NCI-H2171 (cell line): ENCODE measurements around the gene IFT27.
"Not testable (repeated sequence)": the region's sequence is repeated elsewhere in the genome, so short reads cannot be mapped to it uniquely, and the experiment has no call there.

Source experiments
- DNase-seq: peaks from one replicate; lab custom pipeline; 2025; lab: John Stamatoyannopoulos, UW

IFT27 gene

DNA sequence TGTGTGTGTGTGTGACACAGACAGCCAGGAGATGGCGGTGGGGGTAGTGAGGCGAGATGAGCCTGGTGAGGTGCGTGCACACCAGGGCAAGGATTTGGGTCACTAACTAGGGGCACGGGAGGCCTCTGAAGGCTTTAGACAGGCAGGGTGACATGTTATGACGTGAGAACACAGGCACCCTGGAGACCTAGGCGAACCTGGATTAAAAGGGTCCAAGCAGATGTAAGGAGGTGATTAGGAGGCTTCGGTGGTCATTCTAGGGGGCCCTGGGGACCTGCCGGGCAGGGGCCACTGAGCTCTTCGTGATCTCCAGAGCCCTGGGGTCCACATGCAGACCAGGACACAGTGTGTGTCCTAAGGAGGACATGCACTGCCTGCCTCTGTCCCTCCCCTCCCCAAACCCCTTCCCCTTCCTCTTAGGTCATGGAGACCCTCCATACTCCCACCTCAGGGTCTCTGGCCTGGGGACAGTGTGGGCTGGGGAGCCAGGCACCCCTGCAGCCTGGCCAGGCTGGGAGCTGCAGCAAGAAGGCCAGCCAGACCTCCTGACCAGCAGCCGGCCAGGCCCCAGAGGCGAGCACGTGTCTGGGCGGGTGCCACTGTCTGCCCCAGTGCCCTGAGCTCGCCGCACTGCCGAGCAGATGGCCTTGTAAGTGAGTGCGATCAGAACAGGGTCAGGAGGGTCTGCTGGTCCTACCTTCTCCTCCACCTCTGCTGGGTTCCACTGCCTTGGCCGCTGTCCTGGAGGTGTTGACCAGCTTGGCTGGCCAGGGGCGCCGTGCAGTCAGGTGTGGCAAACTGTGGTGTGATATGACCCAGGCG, 32.1 kb downstream of the IFT27 start:
- no peak for DNase-seq

DNA sequence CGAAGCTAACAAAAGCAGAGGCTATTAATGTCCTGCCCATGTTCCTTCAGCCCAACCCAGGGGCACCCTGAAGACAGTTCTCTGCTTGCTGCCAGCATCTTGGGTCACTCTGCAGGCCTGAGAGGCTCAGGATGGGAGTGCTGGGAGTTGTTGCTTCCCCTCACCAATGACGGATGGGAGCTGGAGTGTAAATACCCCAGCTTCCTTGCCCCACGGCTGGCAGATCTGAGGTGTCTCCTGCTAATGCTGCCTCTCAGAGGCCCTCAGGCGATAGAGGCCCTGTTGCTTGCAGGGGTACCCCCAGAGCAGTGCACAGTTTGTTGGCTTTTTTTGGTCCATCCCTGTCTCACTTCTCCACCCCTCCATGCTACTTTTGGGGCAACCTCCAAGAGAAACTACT, 32.9 kb downstream of the IFT27 start:
- no peak for DNase-seq

DNA sequence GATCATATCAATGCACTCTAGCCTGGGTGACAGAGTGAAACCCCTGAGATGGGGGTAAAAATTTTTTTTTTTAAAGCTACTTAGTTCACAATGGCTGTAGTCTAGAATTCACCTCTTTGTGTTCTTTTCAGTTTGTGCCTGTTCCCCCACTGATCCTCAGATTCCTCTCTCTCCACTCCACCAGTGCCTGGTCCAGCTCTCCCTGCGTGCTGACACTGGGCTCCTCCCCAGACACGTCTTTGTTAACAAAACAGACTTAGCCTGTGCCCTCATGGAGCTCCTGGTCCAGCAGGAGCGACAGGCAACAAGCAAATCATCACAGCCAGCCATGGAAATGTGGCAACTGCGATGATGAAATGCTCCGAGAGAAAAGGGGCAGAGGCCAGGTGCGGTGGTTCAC, 34.0 kb downstream of the IFT27 start:
- no peak for DNase-seq

DNA sequence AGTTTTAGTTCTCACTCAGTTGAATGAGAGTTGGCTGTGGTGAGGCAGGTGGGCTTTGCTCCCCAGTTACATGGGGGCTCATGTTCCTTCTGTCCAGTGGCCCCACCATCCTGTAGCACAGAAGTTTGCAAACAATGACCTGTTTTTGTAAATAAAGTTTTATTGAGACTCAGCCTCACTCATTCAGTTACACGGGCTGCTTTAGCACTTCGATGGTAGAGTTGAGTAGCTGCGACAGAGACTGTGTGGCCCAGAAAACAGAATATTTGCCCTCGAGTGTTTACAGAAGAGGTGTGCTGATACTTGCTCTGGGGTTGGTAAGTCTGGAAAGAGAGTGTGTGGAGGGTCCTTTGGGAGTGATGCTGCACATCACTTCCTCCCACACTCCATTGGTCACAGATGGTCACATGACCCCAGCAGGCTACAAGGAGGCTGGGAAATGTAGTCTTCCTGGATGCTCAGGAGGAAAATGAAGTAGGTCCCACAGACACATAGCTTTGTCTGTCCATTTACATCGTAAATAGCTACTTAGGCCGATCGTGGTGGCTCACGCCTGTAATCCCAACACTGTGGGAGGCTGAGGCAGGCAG, 34.6 kb downstream of the IFT27 start:
- peak; percentile 45 for DNase-seq

DNA sequence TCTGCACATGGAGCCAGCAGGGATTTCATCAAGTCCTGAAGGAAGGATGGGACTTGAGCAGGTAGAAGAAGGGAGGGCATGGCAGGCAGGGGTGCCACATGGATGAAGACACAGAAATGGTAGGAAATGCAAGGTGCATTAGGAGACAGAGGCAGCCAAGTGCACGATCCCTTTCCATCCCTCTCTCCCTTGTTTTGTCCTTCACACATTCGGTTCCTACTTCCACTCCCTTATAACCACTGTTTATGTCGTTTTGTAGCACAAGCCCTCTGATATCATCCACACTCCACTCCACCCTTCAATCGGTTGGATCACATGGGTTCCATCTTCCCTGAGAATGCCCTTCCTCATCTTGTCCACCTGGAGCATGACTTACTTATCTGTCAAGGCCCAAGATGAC, 35.2 kb downstream of the IFT27 start:
- no peak for DNase-seq

DNA sequence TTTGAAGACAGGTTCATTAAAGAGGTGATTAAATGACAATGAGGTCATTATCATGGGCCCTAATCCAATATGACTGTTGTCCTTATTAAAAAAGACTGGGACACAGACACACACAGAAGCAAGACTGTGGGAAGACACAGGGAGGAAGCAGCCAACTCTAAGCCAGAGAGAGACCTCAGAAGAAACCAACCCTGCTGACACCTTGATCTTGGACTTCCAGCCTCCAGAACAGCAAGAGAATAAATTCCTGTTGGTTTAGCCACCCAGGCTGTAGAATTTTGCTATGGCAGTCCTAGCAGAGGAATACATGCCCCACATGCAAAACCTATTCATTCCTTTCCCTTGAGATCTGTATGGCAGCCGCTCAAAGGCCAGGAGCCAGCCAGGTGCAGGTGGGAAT, 36.7 kb downstream of the IFT27 start:
- DNase-seq = no peak

DNA sequence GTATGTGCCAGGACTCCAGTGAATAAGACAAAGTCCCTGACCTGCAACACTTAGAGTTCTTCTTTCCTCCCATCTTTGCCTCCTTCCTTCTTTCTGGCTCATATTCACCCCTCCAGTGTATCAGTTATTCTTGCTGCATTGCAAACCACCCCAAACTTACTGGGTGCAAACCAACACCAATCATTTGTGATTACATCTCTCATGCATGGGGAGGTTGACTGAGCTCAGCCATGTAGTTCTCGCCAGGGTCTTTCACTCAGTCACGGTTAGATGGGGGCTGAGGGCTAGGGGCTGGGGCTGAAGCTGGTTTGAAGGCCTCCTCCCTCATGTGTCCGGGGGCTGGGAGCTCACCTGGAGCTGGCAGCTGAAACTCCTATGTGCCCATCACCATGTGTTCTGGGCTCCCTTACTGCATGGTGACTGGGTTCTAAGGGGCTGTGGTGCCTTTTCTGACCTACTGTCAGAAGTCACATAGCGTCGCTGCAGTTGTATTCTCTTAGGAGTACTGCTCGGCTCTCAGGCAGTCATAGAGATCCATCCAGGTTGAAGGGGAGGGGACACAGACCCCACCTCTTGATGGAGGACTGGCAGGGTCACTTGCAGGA, 37.4 kb downstream of the IFT27 start:
- no peak for DNase-seq

DNA sequence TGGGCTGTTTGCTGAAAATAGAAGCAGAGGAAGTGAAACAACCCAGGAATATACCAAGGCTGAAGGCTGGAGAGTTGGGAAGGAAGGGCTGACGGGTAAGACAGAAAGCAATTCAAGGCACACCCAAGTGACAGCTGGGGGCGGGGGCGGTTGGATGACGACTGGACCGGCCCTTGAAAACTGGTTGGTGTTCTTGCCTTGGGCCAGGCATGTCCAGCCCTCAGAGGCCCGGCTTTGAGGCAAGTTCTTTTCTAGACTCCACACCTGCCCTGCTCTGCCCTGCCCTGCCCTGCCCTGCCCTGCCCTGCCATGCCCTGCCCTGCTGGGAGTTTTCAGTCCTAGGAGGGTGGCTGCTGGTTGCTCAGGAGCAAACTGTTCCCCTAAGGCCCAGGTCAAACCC, 38.1 kb downstream of the IFT27 start:
- DNase-seq = no peak

DNA sequence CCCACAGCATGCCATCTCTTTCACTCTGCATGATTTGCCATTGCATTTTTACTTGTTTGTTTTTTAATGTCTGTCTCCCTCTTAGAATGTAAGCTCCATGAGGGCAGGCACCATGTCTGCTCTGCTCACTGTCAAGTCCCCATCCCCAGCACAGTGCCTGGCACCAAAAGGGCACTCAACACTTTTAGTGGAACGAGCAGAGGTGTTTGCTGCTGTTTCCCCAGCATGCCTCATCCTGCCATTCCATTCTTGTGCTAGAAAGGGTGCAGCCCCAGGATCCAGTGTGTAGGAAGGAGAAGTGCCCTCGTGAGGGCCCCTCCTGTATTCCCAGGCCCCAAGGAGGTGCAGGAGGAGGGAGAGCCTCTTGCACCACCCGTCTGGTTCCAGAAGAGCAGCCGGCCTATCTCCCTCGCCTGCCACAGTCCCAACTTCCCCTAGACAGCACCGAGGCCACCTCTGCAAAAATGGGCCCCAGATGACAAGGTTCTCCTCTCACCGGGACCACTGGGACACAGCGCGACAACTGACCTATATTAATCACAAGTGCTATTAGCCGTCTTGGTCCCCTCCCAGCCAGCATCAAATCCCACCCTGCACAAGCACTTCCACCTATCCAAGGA, 39.1 kb downstream of the IFT27 start:
- no peak for DNase-seq

DNA sequence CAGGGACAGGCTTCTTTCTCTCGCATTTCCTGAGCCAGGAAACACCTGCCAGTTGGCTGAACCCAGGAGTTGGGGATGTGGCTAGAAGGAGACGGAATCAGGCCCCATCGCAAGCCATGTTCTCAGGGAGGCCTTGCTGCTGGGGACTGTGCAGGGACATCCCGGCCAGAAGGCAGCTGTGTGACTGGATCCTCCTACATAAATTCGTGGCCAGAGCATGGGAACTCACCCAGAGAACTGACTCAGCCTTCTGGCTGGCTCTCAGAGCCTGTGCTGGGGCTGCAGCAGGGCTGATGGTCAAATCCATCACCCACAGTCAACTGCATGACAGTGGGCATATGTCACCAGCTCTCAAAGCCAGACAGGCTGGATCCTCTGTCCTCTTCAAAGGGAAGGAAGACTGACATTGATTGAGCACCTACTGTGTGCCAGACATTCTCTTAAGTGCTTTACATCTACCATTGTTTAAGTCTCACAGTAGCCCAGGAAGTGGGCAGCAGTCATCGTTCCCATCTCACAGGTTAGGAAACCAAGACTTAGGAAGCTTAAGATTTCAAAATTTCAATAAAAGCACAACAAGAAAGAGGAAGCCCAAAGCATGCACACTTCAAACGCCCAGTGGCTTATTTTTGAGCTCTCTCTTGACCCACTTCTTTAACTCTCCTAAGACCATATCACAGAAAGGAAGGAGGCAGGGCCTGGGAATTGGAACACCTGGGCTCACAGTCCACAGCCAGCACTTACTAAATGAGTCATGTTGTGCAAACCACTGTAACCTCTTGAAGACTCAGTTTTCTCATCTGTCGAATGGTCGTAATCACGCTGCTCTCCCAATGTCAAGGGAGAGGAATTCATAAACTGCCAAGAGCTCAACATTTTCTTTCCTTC, 41.5 kb downstream of the IFT27 start:
- no peak for DNase-seq

DNA sequence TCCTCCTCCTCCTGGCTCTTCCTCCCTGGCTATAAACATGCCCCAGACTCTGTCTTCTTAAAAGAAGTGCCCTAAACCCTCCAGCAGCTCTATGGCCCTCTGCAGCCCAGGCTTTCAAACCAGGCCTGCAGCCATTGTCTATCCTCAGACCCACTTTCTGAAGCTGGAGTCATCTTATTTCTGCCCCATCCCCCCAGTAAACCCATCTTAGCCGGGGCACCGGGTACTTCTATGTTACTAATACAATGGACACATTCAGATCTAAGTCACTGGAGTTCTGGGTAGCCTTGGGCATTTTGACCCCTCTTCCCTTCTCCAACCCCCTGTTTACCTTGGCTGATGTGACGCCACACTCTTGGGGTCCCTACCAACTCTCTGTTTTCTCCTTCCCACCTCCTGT, 42.6 kb downstream of the IFT27 start:
- no peak for DNase-seq

DNA sequence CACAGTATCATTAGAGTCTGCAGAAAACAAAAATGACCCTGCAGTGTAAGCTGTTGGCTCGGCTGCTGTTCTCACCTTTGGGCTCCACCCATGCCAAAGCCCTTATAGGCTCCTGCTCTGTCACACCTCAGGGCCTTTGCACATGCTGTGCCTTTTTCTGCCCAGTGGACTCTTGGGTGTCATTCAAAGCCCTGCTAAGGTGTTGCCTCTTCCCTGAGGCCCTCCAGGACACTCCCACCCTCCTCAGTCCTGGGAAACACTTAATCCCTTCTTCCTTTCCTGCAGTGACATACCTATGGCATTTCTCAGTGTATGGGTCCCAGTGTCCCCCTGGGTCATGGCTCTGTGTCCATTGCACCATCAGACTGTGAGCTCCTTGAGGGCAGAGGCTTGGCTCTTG, 43.3 kb downstream of the IFT27 start:
- DNase-seq = no peak

DNA sequence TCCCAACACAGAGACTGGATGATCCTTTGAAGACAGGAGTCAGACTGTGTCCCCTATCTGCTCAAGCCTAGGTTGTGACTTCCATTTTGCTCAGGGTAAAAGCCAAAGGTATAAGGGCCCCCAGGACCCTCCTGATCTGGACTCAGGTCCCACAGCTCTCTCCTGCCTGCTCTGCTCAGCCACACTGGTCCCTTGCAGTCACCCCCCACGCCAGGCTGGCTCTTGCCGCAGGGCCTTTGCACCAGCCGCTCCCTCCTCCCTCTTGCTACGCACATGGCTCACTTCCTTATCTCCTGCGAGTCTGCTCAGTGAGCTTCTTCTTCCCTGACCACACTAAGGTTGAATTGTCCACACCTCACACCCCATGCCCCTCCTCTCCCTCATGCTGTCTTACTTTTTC, 44.0 kb downstream of the IFT27 start:
- DNase-seq = no peak

DNA sequence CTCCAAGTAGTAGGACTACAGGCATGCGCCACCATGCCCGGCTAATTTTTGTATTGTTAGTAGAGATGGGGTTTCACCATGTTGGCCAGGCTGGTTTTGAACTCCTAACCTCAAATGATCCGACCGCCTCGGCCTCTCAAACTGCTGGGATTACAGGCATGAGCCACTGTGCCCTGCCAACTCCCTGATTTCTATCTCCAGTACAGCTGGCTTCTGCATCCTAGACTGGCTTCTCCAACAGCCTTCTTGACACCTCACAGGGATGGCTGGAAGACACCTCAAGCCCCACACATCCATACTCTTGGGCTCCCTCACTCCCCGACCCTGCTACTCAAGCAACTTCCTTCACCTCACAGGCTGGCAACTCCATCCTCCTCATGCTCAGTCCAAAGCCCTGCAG, 44.6 kb downstream of the IFT27 start:
- not testable (repeated sequence) for DNase-seq

DNA sequence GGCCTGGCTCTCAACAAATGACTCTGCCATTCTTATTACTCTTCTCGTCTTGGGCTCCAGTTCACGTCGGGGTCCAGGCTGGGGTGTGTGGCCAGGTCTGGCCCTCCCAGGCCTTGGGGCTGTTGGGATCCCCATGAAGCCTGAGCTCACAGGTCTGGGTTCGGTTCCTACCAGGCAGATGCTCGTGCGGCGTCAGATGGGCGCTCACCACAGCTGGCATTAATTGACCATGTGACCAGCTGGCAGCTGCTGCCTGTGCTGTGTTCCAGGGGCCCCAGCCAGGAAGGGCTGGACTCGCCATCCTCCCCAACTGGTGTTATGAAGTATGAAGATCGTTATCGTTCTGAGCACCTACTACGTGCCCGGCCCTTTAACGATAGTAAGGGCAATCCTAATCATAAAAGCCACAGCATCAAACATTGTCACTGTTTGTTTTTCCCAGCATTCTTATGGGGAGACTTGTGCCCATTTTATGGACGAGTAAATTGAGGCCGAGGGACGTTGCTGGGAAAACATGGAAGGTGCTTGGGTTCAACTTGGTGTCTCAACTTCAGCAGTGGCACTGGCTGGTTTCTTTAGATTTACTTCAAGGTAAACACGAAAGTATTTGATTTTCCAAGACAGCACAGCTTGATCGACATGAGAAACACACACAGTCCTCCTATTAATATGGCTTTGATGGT, 45.6 kb downstream of the IFT27 start:
- DNase-seq = no peak

DNA sequence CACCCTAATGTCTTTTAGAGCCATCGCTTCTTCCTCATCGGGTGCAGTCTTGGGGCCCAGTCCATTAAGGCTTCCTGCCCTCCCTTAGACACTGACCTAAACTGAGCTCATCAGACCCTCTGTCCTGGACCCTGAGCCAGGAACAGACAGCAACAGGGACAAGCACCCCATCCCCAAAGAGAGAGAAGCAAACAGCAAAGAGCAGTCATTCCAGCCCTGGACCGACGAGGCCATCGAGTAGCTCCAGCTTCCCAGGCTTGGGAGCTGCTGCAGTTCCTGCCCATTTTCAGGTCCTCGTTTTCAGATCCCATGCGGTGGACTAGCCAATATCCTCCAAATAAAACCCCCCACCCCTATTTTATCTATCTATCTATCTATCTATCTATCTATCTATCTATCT, 46.6 kb downstream of the IFT27 start:
- no peak for DNase-seq

DNA sequence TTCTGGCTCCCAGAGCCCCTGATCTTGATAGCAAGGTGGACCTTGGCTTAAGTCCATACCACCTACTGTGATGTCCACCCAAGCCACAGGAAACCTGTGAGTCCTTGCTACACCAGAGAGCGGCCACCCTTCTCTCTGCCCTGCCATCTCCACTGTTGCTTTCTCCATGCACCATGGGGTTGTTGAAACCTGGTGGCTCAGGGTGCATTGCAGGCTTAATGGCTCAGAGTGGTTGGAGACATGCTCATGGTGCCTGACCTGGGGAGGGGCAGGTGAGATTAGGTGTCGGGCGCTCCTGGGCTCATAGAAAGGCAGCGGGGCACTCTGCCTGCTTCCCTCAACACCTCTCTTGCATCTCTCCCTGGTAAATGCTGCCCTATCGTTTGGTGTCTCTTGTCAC, 47.4 kb downstream of the IFT27 start:
- no peak for DNase-seq

DNA sequence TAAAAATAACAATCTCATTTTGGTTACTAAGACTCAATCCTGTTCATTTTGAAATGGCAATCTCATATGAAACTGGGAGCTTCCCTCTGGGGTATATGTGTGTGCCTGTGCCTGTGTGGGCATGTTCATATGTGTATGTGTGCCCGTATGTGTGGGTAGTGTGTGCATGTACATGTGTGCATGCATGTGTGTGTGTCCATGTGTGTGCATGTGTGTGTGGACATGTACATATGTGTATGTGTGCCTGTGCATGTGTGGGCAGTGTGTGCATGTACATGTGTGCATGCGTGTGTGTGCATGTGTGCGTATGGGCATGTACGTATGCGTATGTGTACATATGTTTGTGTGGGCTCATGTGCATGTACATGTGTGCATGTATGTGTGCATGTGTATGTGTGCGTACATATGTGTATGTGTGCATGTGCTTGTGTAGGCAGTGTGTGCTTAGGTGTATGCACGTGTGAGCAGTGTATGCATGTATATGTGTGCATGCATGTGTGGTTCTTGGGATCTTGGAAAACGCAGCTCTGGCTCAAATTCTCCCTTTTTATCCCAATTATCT, 47.9 kb downstream of the IFT27 start:
- no peak for DNase-seq

DNA sequence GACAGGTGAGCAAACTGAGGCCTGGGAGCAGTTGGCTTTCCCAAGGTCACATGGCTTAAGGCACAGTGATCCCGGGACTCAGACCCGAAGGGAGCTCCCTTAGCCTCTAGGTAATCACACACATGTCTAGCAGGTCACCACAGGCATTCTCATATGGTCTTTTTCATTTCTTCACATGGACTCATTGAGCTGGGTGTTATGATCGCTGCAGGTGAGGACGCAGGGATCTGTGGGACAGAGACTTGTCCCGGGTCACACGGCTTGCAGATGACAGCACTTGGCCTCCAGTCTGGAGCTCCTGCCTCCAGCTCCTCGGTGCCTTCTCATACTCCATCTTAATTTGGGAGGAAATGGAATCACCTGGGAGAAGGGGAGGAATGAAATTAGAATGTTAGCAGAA, 48.8 kb downstream of the IFT27 start:
- no peak for DNase-seq

DNA sequence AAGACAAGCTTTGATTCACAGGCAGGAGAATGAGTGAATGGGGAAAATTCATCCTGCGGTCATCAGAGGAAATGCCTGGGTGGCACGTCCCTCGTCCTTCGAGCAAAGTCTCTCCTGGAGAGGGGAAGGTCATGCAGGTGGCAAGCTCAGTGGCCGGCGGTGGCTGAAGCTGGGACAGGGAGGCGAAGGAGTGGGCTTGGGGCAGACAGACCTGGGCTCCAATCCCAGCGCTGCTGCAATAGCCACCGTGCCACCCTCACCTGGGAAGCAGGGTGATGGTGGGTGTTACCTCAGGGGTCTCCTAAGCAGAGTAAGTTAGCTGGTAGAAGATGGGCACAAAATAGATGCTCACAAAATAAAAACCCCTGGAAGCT, 49.9 kb downstream of the IFT27 start:
- DNase-seq = no peak

DNA sequence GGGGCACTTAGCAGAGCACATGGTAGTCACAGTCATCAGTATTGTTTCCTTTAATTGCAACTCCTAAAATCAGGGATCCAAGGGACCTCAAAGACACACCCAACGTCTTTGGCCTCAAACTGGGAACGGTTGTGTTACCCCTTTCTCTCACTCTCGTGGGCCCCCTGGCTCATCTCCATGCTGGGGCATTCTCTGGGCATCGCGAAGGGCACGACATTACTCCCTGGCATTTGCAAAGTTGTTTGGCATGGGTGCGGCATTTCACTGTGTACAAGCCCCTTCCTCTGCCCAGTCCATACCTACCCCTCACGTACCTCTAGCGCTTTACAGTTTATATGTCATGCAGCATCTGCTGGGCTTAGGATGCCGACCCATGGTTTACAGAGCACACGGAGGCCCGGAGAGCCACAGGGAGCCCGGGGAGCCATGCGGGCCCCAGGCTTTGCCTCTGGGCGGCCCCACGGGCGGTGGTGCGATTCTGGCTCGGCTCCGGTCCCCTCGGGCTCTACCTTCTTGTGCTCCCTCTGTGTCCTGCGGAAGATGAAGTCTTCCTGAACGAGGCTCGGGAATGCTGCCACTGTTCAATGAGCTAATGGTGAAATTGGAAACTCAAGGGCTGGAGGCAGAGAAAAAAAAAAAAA, 50.4 kb downstream of the IFT27 start:
- no peak for DNase-seq
